ENCODE measurements around the gene FLRT3.

FLRT3 gene

DNA sequence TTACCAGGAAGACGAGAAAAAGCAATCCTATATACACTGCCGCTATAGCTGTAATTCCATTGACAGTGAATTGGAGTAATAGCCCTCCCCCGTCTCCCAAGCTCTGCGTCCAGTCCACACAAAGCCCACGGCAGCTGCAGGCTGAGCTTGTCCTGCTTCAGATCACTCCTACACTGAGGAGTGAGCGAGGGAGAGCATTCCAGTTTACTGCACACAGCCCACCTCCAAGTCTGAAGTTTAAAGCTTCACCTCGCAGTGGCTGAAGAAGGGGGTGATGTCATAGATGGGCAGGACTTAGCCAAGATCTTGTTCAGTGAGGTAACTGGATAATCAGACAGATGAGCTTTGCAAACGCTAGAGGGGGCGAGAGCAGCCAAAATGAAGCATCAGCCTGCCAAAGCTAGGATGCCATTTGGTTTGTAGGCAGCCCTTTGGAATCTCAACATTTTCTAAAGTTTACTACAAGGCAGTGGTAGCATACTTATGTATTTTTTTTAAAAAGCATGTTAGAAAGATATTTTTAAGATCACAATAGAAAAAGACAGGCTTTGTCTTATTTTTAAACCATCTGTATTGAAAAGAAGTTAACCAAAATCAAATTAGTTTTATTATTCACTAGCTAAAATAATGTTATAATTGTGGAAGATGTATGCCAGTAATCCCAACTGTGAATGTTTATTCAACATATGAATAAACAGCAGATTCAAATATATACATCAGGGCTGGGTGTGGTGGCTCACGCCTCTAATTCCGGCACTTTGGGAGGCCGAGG is at the start of gene FLRT3:
Gene FLRT3, minus strand, starts transcription at position 213 of the 772 bp plus-strand sequence. CDS start 10,106 bp downstream, outside the sequence.
- no peak for DNase-seq

DNA sequence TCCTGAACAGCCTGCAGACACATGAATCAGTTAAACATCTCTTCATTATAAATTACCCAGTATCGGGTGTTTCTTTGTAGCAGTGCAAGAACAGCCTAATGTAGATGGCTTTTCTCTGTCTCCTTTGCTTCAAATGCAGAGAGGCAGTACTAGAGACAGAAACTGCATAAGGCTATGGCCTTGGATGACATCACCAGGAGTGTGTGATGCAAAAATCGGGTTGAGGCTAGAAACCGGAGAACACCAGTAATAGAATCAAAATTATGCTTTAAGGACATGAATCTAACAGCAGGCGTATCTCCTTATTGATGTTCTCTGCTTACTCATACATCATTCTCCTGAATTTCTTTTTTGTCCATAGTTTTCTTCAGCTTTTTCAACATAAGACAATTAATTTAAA is 49.3 kb upstream of the FLRT3 start:
- DNase-seq: no peak

DNA sequence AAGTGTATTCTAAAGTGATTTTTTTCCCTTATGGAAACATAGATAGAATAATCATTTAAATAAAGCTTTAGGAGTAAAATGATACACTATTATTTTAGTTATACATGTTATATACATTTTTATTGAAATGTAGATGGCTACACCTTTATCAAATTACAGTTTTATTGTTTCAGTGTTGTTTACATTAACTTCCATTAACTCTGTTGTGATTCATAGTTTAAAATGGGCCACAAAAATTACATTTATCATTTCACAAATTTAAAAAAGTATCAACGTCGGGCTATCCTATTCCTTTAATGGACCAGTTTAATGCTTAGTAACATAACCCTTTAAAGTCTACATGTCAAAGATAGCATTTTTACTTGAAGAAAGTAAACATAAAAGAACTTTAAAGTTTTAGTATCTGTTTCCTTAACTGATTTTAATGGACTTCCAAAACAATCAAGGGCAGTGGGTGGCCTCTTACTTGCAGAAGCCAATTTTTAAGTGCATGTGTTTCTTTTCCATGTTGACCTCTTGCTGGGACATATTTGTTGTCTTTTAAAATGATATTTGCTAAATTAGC is 47.8 kb upstream of the FLRT3 start:
- DNase-seq: no peak

DNA sequence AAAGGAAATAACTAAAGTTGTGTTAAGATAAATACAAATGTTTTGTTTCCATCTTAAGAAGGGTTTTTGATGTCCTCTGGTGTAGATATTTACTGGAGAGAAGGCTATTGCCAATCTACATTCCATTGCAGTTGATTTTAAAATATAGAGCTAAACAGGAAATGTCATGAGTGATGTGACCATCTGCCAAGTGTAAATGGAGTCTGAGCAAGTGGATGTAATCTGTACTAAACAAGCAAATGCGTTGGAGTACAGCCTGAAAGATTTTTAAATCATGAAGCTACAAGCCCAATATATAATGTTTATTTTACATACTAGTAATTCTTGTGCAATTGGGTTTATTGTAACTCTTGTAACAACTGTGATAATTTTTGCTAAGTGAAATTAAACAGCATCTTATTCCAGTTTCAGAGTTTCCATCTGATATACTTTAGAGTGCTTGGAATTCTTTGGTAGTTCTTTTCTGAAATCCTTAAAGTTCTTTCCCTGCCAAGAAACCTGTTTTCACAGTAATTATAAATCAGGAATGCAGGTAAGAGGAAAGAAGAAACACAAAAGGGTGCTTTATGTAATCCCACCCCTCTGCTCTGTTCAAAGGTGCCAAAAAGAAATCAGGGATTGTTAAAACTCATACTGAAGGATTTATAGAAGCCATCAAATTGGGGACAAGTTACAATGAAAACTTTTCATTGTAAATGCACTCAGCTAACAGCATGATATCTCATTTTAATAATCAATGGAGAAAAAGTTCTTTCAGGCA is 47.2 kb upstream of the FLRT3 start:
- DNase-seq: no peak

DNA sequence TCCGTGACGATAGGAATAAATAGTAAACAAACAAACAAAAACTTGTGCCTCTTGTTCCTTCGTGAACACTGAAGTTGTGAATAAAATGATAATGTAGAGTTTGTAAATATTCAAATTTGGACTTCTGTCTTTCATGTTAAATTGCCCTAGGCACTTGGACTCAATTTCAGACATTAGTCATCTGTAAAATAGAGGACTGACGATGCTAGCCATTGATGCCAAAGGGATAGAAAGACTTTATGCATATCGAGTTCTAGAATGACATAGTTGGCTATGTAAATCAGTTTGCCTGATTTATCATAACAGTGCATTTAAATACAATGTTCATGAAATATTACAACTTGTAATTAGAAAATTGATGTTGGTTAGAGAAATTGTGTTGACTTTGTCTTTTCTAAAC is 45.9 kb upstream of the FLRT3 start:
- DNase-seq: no peak

DNA sequence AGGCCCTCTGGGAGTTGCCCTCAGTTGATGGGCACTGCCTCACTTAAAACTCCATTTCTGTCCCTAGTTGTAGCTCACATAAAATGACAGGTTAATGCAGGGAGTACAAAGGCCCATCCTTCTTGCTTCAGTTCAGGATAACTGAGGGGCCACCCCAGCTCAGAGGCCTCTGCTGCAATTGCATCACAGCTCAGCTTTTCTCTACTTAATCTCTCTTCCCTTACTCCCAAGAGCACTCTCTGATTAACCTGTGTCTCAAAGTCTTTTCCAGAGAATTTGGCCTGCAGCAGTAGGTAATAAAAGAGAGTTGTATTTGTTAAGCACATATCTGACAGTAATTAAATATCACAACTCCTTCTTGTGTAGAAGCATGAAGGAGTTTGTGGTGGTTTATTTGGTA is 40.9 kb upstream of the FLRT3 start:
- no peak for DNase-seq

DNA sequence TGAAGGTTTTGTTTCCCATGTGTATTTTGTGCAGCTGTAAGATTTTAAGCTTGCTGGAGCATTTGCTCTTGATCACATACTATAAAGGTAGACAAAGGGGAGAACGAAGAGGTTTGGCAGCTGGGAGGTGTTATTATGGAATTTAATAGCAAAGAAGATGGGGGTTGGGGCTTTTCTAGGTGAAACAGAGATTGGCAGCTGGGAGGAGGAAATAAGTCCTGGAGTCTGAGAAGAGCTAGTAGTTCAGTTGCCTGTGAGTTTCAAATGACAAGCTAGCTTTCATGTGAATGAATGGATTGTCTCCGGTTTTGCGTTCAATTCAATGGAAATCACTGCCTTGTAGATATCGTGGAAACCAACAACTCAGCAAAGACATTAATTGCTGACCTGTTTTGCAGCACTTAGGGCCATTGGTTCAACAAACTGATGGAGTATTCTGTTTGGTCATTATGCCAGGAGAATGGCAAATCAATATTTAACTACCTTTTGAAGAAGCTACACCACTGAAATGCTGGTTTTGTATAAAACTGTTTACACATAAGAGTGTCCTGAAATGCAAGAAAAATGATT is 38.1 kb upstream of the FLRT3 start:
- DNase-seq: no peak

DNA sequence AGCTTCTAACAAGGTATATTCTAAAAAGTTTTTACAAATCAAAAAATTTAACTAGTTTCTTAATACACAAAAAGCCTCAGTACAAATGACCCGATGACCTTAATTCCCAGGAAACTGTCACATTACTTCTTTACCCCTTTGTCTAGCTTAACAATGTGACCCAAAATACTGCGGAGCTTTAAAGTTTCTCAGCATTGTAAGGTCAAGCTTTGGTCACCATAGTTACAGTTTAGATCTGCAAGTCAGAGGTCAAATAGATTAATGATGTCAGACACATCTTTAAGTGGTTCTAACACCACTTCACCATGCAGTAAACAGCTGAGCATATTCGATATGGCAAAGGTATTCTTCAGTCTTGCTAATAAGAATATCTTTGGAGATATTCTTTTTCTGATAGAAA is 36.8 kb upstream of the FLRT3 start:
- DNase-seq: no peak

DNA sequence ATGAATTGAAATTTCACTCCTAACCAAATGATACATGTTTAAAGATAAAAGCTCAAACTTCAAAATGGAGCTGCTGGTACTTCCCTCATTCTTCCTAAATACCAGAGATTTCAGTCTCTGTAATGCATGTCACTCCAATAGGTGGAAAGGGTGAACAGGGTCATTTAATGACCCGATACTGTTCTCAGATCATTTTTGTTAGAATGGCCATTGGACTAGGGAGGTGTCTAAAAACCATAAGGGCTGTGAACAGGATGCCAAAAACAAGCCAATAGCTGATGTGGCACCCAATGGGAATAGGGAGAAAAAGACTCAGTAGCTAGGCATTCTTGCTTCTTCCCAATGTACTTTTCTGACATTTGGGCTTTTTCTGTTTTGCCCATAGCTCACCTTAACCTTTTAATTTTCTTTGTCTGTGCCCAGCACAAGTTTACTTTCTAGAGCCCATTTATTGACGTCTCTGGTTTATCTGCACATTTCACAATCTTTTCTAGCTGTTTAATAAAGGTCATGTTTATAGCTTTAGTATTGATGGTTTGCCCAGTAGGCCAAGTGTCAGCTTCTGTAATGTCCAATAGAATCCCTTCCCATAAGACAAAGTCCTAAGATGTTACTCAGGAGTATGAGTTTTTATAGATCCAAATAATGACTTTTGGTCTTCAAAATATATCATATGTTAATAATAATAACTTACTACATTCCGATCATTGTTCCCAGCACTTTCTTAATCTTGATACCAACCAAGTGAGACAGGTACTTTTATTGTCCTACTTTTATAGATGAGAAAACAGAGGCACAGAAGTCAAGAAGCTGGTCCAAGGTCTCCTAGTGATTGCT is 24.3 kb upstream of the FLRT3 start:
- DNase-seq: no peak

DNA sequence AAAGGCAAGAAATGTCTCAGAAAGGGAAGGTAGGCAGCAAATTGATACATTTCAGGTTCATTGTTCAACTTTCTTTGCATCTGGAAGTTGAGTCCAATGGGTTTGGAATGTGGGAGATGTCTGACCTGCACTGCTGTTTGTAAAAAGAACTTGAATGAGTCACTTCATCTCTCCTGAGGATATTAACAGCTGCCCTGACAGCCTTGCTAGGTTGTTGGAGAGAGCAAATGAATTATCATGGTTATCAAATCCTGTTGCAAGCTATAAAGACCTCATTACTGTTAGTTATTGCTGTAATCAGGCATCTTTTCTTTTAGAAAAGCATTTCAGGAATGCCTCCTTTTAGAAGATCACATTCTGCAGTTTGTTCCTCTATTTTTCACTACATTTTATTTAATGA is 23.0 kb upstream of the FLRT3 start:
- DNase-seq: no peak

DNA sequence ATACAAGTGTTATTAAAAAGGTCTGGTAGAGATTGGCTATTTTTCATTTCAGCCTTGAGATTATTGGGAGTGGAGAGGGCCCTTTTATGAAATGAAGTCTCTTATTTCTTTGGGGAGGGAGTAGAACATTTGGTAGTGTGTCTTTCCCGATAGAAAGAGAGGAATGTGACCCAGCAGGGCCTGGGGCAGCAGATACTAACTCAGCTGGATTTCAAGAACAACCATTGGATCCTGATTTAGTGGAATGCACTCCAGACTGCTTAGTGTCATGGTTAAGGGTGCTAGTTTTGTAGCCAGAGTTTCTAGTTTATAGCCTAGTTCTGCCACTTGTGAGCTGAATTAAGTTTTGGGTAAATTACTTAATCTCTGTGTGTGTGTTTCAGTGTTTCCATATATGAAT is 18.4 kb upstream of the FLRT3 start:
- DNase-seq: no peak

DNA sequence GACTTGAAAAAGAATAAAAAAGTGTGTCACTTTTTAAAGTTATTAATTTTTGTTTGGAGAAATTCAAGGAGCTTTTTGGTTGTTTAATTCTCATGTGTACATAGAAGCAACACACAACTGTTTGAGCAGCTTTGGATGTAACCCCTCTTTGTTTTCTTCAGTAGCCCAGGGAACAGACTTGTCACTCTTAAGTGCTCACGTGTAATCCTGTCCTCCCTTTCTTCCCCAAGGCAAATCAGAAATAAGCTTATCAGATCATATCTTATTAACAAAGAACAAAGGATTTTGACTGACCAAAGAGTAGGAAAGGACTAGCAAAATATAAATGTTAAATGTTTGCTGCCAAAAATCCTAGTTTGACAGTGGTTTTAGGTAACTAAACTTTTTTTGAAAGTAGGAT is 7.3 kb upstream of the FLRT3 start:
- no peak for DNase-seq

DNA sequence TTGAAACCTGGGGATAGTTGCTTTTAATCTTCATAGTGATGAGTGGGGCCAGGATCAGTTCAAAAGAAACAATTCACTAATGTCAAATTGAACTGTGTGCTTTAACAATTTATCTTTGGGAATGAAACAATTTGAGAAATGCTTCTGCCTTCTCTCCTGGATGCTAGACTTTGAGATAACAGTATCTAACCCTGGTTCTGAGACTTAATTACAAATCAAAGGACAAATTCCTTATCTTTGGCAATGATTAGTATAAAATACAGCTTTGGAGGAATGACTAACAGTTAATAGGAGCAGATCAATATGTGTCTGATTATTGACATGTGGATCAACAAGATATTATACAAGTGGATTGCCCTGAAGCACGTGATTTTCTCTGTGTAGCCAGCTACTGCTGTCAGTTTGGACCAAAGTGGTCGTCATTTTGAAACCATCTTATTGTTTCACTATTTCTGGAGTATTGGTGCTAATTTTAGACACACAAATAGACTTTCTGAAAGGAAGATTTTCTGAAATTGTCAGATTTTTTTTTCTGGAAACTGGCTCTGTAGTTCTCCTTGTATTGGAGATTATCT is 6.2 kb upstream of the FLRT3 start:
- no peak for DNase-seq

DNA sequence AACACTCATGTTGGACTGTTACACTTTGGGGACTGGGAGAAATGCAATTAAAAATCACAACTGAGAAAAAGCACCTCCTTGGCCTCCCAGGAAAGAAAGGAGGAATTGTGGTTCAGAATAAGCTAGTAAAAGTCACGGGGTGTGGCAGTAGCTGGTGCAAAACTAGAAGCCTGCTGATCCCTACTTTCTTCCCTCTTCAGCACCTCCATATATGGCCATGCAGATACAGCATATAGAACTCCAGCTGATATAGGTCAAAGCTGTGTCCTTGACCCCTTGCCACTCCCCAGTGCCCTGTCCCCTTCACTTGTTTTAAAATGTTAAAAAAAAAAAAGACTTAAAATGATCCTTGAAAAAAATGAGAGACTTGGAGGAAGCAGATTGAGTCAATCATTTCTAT is 5.5 kb upstream of the FLRT3 start:
- DNase-seq: no peak

DNA sequence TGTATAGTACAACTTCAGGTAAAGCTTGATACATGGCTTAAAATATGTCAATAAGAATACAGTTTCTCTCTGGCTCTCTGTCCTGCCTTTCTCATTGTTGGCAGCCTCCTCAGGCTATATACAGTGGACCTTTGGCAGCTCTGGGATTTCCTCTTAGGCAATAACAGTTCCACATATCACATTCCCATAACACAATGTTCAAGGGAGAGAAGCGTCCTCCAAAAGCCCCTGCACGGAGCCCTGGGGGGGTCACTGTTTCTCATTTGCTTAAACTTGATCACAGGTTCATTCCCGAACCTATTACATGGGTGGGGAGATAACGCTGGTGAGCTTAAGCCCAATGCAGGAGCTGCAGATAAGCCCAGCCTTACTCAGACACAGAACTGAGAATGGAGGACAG is 4.4 kb upstream of the FLRT3 start:
- DNase-seq: no peak

DNA sequence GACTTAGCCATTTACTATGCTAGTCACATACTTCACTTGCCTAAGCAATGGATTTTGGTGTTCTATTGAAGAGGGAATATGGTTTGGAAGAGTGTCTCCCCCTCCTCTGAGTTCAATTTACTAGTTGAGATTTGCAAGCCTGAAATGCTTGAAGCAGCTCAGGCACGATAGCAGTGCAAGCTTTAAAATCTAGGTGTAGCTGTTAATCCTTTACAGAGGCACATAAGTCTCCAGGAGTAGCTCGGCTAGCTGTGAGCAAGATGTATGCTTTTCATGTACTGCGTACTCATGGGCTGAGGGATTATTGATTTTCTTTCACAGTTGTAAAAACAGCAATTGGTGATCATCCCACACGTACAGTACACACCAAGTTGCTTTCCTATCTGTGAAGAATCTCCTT is 726 bp downstream of the FLRT3 start:
- no peak for DNase-seq

DNA sequence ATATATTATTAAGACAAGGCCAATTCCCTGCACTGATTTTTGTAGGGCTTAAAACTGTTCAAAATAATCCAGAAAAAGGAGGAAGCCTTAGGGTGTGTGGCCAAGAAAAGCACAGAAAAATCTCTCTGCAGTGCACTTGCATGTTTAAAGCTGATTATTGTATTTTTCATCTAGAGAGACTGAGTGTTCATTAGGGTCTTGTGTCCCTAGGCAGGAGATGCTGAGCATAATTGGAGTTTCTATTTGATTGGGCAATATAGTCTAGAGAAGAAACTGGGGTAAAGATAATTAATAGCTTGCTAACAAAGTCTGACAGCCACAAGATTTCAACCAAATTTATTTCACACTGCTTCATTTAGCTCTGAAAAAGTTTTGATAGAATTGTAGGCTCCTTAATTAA is 2.4 kb downstream of the FLRT3 start:
- no peak for DNase-seq

DNA sequence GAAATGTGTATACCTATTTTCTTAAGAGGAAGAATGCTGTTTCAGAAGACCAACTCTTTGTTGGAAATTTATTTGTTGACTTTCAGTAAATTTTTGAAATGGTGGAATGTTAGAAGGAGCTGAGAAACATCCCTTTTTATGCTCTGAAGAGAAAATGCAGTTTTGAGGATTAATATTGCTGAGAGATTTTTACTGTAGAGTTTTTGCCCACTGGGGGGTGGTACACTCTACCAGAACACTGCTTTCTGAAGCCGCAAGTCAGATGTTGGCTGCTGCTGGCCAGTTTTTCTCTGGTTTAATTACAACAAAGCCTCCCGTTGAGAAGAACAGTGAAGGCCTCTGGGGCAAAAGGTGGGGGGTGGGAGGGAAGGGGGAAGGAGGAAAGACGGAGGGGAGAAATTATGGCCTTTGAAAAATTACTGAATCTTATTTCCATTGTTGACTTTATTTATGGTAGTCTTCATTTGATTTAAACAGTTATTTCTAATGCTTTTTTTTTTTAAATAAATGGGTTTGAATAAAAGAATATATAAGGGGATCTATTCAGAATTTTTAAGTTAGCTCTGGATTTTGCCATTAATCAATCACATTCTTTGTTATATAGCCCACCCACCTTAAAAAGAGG is 3.0 kb downstream of the FLRT3 start:
- no peak for DNase-seq

DNA sequence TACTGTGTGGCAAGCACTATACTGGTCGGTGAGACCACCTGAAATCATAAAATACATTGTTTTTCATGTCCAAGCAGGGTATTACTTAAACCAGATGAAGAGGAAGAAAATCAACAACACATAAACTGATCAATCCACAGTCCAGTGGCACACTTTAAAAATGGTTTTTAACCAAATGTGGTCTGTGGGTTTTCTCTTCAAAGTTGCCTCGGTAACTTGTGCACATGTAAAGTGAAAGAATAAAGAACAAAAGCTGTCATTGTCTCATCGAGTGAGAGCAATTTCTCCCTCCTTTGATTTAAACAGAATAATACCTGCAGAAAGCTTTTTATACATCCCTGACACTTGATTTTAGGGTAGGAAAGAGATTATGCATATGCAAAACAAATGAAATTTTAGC is 3.7 kb downstream of the FLRT3 start:
- no peak for DNase-seq

DNA sequence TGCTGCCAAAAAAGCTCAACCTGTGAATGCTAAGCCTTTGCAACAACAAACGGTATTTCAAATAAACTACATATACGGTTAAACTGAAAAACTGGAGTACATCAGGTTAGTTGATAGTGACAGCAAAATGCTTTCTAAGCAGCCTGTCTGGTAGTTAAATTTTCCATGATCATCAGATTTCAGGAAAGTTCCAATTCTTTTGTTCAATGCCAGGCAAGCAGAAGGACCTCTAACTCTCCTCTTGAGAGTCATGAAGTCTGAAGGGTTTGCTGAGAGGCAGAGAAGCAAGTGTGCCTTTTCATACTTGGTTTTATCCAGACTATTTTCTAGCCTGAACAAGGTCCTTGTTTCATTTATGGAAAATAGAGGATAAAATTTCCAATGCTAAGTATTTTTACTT is 4.5 kb downstream of the FLRT3 start:
- no peak for DNase-seq

DNA sequence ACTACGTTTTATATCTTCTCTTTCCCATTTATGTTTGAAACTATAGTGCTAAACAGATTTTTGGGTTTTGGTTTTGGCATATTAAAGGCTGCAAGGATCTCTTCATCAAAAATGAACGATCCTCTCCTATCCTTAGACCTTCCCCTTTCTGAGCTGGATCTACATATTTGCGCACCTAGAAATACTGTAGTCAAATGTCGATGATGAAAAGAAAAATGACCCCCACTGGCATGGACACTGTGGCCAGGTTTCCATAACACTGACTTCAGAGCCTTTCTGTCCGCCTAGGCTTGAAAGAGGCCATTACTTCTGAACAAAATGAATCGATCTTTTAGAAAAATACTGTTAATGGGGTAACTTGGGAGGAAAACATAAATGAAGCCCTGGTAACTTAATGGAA is 5.8 kb downstream of the FLRT3 start:
- DNase-seq: no peak

DNA sequence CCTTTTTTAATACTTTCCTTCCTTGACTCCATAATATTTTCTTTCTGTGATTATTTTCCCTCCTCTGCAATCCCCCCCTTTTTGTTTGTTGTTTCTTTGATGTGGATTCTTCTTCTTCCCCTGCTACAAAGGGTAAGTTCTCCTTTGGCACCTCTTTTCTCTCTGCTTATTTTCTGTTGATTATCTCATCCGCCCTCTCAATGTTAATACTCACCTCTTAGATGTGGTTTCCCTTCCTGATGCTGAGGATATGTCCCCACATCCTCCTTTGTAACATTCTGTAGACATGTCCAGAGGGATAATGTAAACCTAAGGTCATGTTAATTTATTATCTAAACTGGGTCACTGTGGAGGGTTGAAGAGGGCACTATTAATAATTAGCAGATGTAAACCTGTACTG is 17.7 kb downstream of the FLRT3 start:
- no peak for DNase-seq
